Gastroesophageal sphincter (tissue), 4 donors: ENCODE data around the gene UGT1A4. TPM values are rescaled to one million over a fixed set of nuclear protein-coding genes. Genes with fewer than 3 reads are reported as not detected.

Experiments used
- ATAC-seq: fragments of 150-250 bp; one replicate; pipeline ENCODE4 v1.9.1; 2016; ENCODE audit warnings: mild to moderate bottlenecking, moderate library complexity
- H3K27ac ChIP-seq, 4 donors: fragments of 200-600 bp; sonication (generic) in 3 of 4; 1 replicate in 3 of 4; 2 replicates in 1 of 4; pipeline ENCODE4 v1.5.1; 2016 to 2019
- H3K27me3 ChIP-seq: fragments of 200-600 bp; sonication (generic); one replicate; pipeline ENCODE4 v1.5.1; 2019
- H3K36me3 ChIP-seq, 2 donors: fragments of 200-600 bp; sonication (generic); one replicate each; pipeline ENCODE4 v1.5.1; 2019; ENCODE audit warnings: control low read depth in 1 of 2
- H3K4me1 ChIP-seq, 3 donors: fragments of 200-600 bp; sonication (generic); 1 replicate in 2 of 3; 2 replicates in 1 of 3; pipeline ENCODE4 v1.5.1; 2016 to 2019; ENCODE audit warnings: control low read depth in 2 of 3
- H3K4me3 ChIP-seq, 2 donors: fragments of 200-600 bp; sonication (generic); one replicate each; pipeline ENCODE4 v1.5.1; 2019; ENCODE audit warnings: mild to moderate bottlenecking in 1 of 2, moderate library complexity in 1 of 2
- H3K9me3 ChIP-seq, 3 donors: fragments of 200-600 bp; sonication (generic); one replicate each; pipeline ENCODE4 v1.5.1; 2017 to 2019; ENCODE audit warnings: control low read depth in 2 of 3
- CTCF ChIP-seq, 4 experiments: fragments of 200-600 bp in 2 of 4; fragments of 450-650 bp in 2 of 4; sonication (generic) in 1 of 4; IDR thresholded peaks; one replicate each; pipeline ENCODE4 v1.5.1; 2017 to 2019; ENCODE audit warnings: antibody characterized with exemption in 4 of 4, mild to moderate bottlenecking in 2 of 4, moderate library complexity in 2 of 4
- EP300 ChIP-seq: sonication (generic); formaldehyde crosslinking; IDR thresholded peaks from one replicate; pipeline ENCODE4 v1.6.1; 2017; ENCODE audit warnings: antibody characterized with exemption, mild to moderate bottlenecking
- POLR2A ChIP-seq, 2 donors: fragments of 450-650 bp; IDR thresholded peaks; one replicate each; pipeline ENCODE4 v1.6.1; 2017; ENCODE audit warnings: antibody characterized with exemption in 2 of 2, mild to moderate bottlenecking in 2 of 2, moderate library complexity in 1 of 2
- POLR2AphosphoS5 ChIP-seq: sonication (generic); formaldehyde crosslinking; IDR thresholded peaks from one replicate; pipeline ENCODE4 v1.6.1; 2017; ENCODE audit warnings: antibody characterized with exemption
- WGBS, 2 donors: methylation state at CpG; one replicate each; pipeline ENCODE4 v1.1.5; 2018; ENCODE audit warnings: low coverage in 1 of 2; 5-methylcytosine and 5-hydroxymethylcytosine counted together
- total RNA-seq, 4 donors: library from RNA; depleted of rRNA; stranded (reverse); fragments of >200 nt; gene quantifications; one replicate each; pipeline ENCODE4 v1.1.0, GENCODE V29; 2016

Gene UGT1A4
- total RNA-seq, 4 donors from 2014 or later = 0.13 TPM; not detected in 3

GRCh38 chr2:233817995-233818638, 99.6 kb downstream of the UGT1A4 start:
- TF ChIP-seq EP300 = no peak
- H3K9me3 ChIP-seq = peaks cover 0 to 7% (median 0%) of the 10 kb centered on the region in 3 donors
- H3K27ac ChIP-seq = no peak overlapping the region
- H3K4me1 ChIP-seq = no peaks in the 10 kb centered on the region
- no peak overlapping the region for H3K4me3 ChIP-seq
- peaks cover 7% of the 10 kb centered on the region for H3K27me3 ChIP-seq
- ATAC-seq = no peak
- WGBS, 2 donors = 76 to 100% methylated on average over 1 to 3 of the region's 11 CpGs
- no peaks in the 10 kb centered on the region for H3K36me3 ChIP-seq

GRCh38 chr2:233818639-233819621, 100.4 kb downstream of the UGT1A4 start:
- WGBS, 2 donors = 92 to 100% methylated on average over 1 to 2 of the region's 17 CpGs
- no peak for ATAC-seq
- H3K9me3 ChIP-seq = peaks cover 0 to 7% (median 0%) of the 10 kb centered on the region in 3 donors

GRCh38 chr2:233819884-233820773, 101.6 kb downstream of the UGT1A4 start:
- TF ChIP-seq CTCF (IDR thresholded peaks at IDR 0.05) (no peak), EP300 (no peak), POLR2A (IDR thresholded peaks at IDR 0.05) (no peak), POLR2AphosphoS5 (no peak)
- H3K27ac ChIP-seq = no peak overlapping the region
- no peak overlapping the region for H3K4me3 ChIP-seq
- H3K36me3 ChIP-seq = no peaks in the 10 kb centered on the region
- H3K27me3 ChIP-seq = peaks cover 6% of the 10 kb centered on the region
- peaks cover 0 to 7% (median 0%) of the 10 kb centered on the region in 3 donors for H3K9me3 ChIP-seq
- 18 to 60% methylated on average over 1 to 2 of the region's 18 CpGs for whole genome bisulfite sequencing, 2 donors
- no peak for ATAC-seq
- H3K4me1 ChIP-seq = no peaks in the 10 kb centered on the region

More at GRCh38 chr2:233818639-233819621, 100.4 kb downstream of the UGT1A4 start:
- TF ChIP-seq CTCF (IDR thresholded peaks at IDR 0.05) (no peak), EP300 (no peak), POLR2A (IDR thresholded peaks at IDR 0.05) (no peak), POLR2AphosphoS5 (no peak)
- no peak overlapping the region for H3K27ac ChIP-seq
- no peaks in the 10 kb centered on the region for H3K36me3 ChIP-seq
- H3K4me3 ChIP-seq = no peak overlapping the region
- no peaks in the 10 kb centered on the region for H3K4me1 ChIP-seq
- H3K27me3 ChIP-seq = peaks cover 6% of the 10 kb centered on the region

- H3K9me3 ChIP-seq = peaks cover 0 to 7% (median 0%) of the 10 kb centered on the region in 3 donors
- H3K27ac ChIP-seq = no peak overlapping the region
- no peak overlapping the region for H3K4me3 ChIP-seq
- ATAC-seq = no peak
- TF ChIP-seq POLR2A (IDR thresholded peaks at IDR 0.05) = no peak
- no peak for TF ChIP-seq CTCF (IDR thresholded peaks at IDR 0.05)
- no peak for TF ChIP-seq EP300
- TF ChIP-seq POLR2AphosphoS5 = no peak
- no peaks in the 10 kb centered on the region for H3K36me3 ChIP-seq
- no peaks in the 10 kb centered on the region for H3K4me1 ChIP-seq
- H3K27me3 ChIP-seq = peaks cover 6% of the 10 kb centered on the region
- 75 to 78% methylated on average over 5 of the region's 6 CpGs for WGBS, 2 donors
These were observed 102.2 kb downstream of the UGT1A4 start for GRCh38 chr2:233820774-233821105.

- TF ChIP-seq EP300 (no peak), CTCF (IDR thresholded peaks at IDR 0.05) (no peak), POLR2AphosphoS5 (no peak), POLR2A (IDR thresholded peaks at IDR 0.05) (no peak)
- H3K9me3 ChIP-seq = peaks cover 0 to 10% (median 0%) of the 10 kb centered on the region in 3 donors
- H3K27ac ChIP-seq = no peak overlapping the region
- ATAC-seq = no peak
- WGBS, 2 donors = 80 to 85% methylated on average over 2 to 3 of the region's 3 CpGs
- no peak overlapping the region for H3K4me3 ChIP-seq
- H3K27me3 ChIP-seq = peaks cover 6% of the 10 kb centered on the region
- H3K36me3 ChIP-seq = no peaks in the 10 kb centered on the region
- no peaks in the 10 kb centered on the region for H3K4me1 ChIP-seq
These were observed 102.7 kb downstream of the UGT1A4 start for GRCh38 chr2:233821196-233821595.
